Epithelial cell of esophagus (primary cell): ENCODE results near the gene TYW1.
"Not testable (repeated sequence)": the region's sequence is repeated elsewhere in the genome, so short reads cannot be mapped to it uniquely, and the experiment has no call there.

Experiments
- DNase-seq: peaks from one replicate; pipeline ENCODE4 v3.0.0; 2010; ENCODE audit warnings: low read depth
- H3K4me3 ChIP-seq: 2 replicates; pipeline ENCODE4 v1.5.1; 2011; ENCODE audit warnings: mild to moderate bottlenecking, low read length, control low read depth
- CTCF ChIP-seq: IDR thresholded peaks from 2 replicates; pipeline ENCODE4 v1.5.1; 2011; ENCODE audit warnings: low read depth, mild to moderate bottlenecking, low read length, control low read depth, inconsistent platforms; ENCODE audit not compliant: insufficient read depth; ENCODE audit errors: missing control alignments

TYW1 gene

GRCh38 chr7:67033251-67033650 is 36.6 kb downstream of the TYW1 start:
- no peak for DNase-seq
- no peak for TF ChIP-seq CTCF
- no peak overlapping the region for H3K4me3 ChIP-seq

GRCh38 chr7:67036432-67037395 is 40.1 kb downstream of the TYW1 start:
- DNase-seq, H3K4me3 ChIP-seq: not testable (repeated sequence)

- TF ChIP-seq CTCF: peak; percentile 19
- not testable (repeated sequence) for DNase-seq, H3K4me3 ChIP-seq
Observed at GRCh38 chr7:67040832-67041231, 44.2 kb downstream of the TYW1 start.

- peak; percentile 83 for DNase-seq
- not testable (repeated sequence) for H3K4me3 ChIP-seq
Observed at GRCh38 chr7:67042781-67043558, 46.3 kb downstream of the TYW1 start.

GRCh38 chr7:67043559-67043930 is 46.9 kb downstream of the TYW1 start:
- DNase-seq: peak; percentile 67
- H3K4me3 ChIP-seq: not testable (repeated sequence)

- DNase-seq: no peak
- H3K4me3 ChIP-seq: no peak overlapping the region
- no peak for TF ChIP-seq CTCF
Observed at GRCh38 chr7:67045496-67045995, 48.9 kb downstream of the TYW1 start.

- not testable (repeated sequence) for H3K4me3 ChIP-seq, DNase-seq
Observed at GRCh38 chr7:67046819-67047218, 50.2 kb downstream of the TYW1 start.

- H3K4me3 ChIP-seq, DNase-seq: not testable (repeated sequence)
Observed at GRCh38 chr7:67049908-67050307, 53.3 kb downstream of the TYW1 start.

- H3K4me3 ChIP-seq, DNase-seq: not testable (repeated sequence)
Observed at GRCh38 chr7:67052161-67052560, 55.5 kb downstream of the TYW1 start.

- H3K4me3 ChIP-seq: no peak overlapping the region
- no peak for DNase-seq
- no peak for TF ChIP-seq CTCF
Observed at GRCh38 chr7:67056683-67057082, 60.0 kb downstream of the TYW1 start.

GRCh38 chr7:67061321-67061720 is 64.7 kb downstream of the TYW1 start:
- DNase-seq, H3K4me3 ChIP-seq: not testable (repeated sequence)

GRCh38 chr7:67062802-67063201 is 66.2 kb downstream of the TYW1 start:
- not testable (repeated sequence) for H3K4me3 ChIP-seq
- DNase-seq: peak; percentile 36

- not testable (repeated sequence) for DNase-seq, H3K4me3 ChIP-seq
Observed at GRCh38 chr7:67066950-67067622, 70.5 kb downstream of the TYW1 start.
